CD14-positive monocyte (primary cell): Measurements from ENCODE around the gene LRRC74A. TPM values are rescaled to one million over a fixed set of nuclear protein-coding genes. Genes with fewer than 3 reads are reported as not detected.

Experiments used
- DNase-seq, 3 donors: peaks; one replicate each; pipeline ENCODE4 v3.0.0-alpha.2; 2011 to 2022
- H2AFZ ChIP-seq: 2 replicates; pipeline ENCODE4 v1.6.0; 2012; ENCODE audit warnings: mild to moderate bottlenecking, low read depth, low read length, inconsistent platforms; ENCODE audit not compliant: insufficient read depth, poor library complexity, severe bottlenecking
- H3K27ac ChIP-seq, 2 donors: 1 replicate in 1 of 2; 2 replicates in 1 of 2; pipeline ENCODE4 v1.5.1; 2012 to 2013; ENCODE audit warnings: low read length in 2 of 2, control low read depth in 1 of 2, inconsistent platforms in 1 of 2, low read depth in 1 of 2, mild to moderate bottlenecking in 1 of 2
- H3K27me3 ChIP-seq, 2 donors: one replicate each; pipeline versions ENCODE4 v1.6.0 to v1.6.1; 2011 to 2013; ENCODE audit warnings: low read length in 2 of 2; ENCODE audit not compliant: control insufficient read depth in 2 of 2, insufficient read depth in 2 of 2
- H3K36me3 ChIP-seq, 2 donors: replicated peaks in 1 of 2; 1 replicate in 1 of 2; 2 replicates in 1 of 2; pipeline versions ENCODE4 v1.5.1 to v1.6.1; 2012 to 2013; ENCODE audit warnings: low read length in 2 of 2, control low read depth in 1 of 2, inconsistent platforms in 1 of 2, mild to moderate bottlenecking in 1 of 2; ENCODE audit not compliant: insufficient read depth in 2 of 2, control insufficient read depth in 1 of 2
- H3K4me1 ChIP-seq, 2 donors: 1 replicate in 1 of 2; 2 replicates in 1 of 2; pipeline versions ENCODE4 v1.5.1 to v1.6.1; 2012 to 2013; ENCODE audit warnings: low read length in 2 of 2, control low read depth in 1 of 2, inconsistent platforms in 1 of 2, mild to moderate bottlenecking in 1 of 2, moderate library complexity in 1 of 2; ENCODE audit not compliant: insufficient read depth in 2 of 2, control insufficient read depth in 1 of 2
- H3K4me2 ChIP-seq: replicated peaks from 2 replicates; pipeline ENCODE3; 2012; ENCODE audit warnings: low read length, moderate library complexity, mild to moderate bottlenecking; ENCODE audit not compliant: poor library complexity, severe bottlenecking; ENCODE audit errors: extremely low read depth
- H3K4me3 ChIP-seq, 3 experiments: fragments of 200-600 bp in 1 of 3; sonication (generic) in 1 of 3; replicated peaks in 1 of 3; 1 replicate in 2 of 3; 2 replicates in 1 of 3; pipeline ENCODE4 v1.5.1; 2011 to 2013; ENCODE audit warnings: low read length in 3 of 3, mild to moderate bottlenecking in 3 of 3, control low read depth in 2 of 3, low read depth in 2 of 3, inconsistent platforms in 1 of 3, moderate library complexity in 1 of 3
- H3K79me2 ChIP-seq: 2 replicates; pipeline ENCODE4 v1.6.0; 2012; ENCODE audit warnings: mild to moderate bottlenecking, control low read depth, inconsistent platforms, low read length, moderate library complexity; ENCODE audit not compliant: insufficient read depth
- H3K9ac ChIP-seq: 2 replicates; pipeline ENCODE4 v1.6.0; 2017; ENCODE audit warnings: low read length, mild to moderate bottlenecking; ENCODE audit not compliant: insufficient read depth, poor library complexity, severe bottlenecking
- H3K9me3 ChIP-seq, 2 donors: replicated peaks in 1 of 2; 1 replicate in 1 of 2; 2 replicates in 1 of 2; pipeline versions ENCODE4 v1.5.1 to v1.6.1; 2012 to 2013; ENCODE audit warnings: low read length in 2 of 2, control low read depth in 1 of 2; ENCODE audit not compliant: control insufficient read depth in 1 of 2, insufficient read depth in 1 of 2
- H4K20me1 ChIP-seq: 2 replicates; pipeline ENCODE4 v1.6.0; 2012; ENCODE audit warnings: mild to moderate bottlenecking, low read length, control low read depth, moderate library complexity; ENCODE audit not compliant: insufficient read depth
- H3K27ac Mint-ChIP-seq, 7 donors: one replicate each; pipeline ENCODE4 v1.8.0; 2020; ENCODE audit warnings: mild to moderate bottlenecking in 7 of 7, mixed read lengths in 7 of 7, moderate library complexity in 6 of 7, inconsistent platforms in 2 of 7
- H3K27me3 Mint-ChIP-seq, 3 donors: one replicate each; pipeline ENCODE4 v1.8.0; 2021 to 2022; ENCODE audit warnings: low read depth in 3 of 3, mild to moderate bottlenecking in 3 of 3, mixed read lengths in 3 of 3, moderate library complexity in 3 of 3, inconsistent platforms in 1 of 3
- H3K36me3 Mint-ChIP-seq, 2 donors: one replicate each; pipeline ENCODE4 v1.8.0; 2020; ENCODE audit warnings: mixed read lengths in 2 of 2, inconsistent platforms in 1 of 2, mild to moderate bottlenecking in 1 of 2
- H3K4me1 Mint-ChIP-seq: one replicate; pipeline ENCODE4 v1.8.0; 2020; ENCODE audit warnings: mild to moderate bottlenecking, mixed read lengths
- H3K4me3 Mint-ChIP-seq, 2 donors: one replicate each; pipeline ENCODE4 v1.8.0; 2020; ENCODE audit warnings: mild to moderate bottlenecking in 2 of 2, mixed read lengths in 2 of 2, moderate library complexity in 1 of 2
- H3K9me3 Mint-ChIP-seq, 7 donors: one replicate each; pipeline ENCODE4 v1.8.0; 2020 to 2022; ENCODE audit warnings: mixed read lengths in 7 of 7, mild to moderate bottlenecking in 6 of 7, moderate library complexity in 6 of 7, inconsistent platforms in 2 of 7
- WGBS: methylation state at CpG from one replicate; pipeline ENCODE4 v1.1.5; 2013; ENCODE audit warnings: missing lambda C conversion rate; ENCODE audit not compliant: insufficient coverage; 5-methylcytosine and 5-hydroxymethylcytosine counted together
- intact Hi-C, 2 donors: fragments of 100-400 bp; cut with micrococcal nuclease; formaldehyde crosslinking; loops; one replicate each; pipeline versions ENCODE4 v1.15.0 to v1.15.1; 2023
- polyA plus RNA-seq, 3 donors: library from polyadenylated mRNA; depleted of rRNA in 1 of 3; unstranded in 2 of 3; stranded (reverse) in 1 of 3; fragments of 300-500 nt in 2 of 3; fragments of >200 nt in 1 of 3; fragmentation: Illumina TruSeq in 2 of 3; gene quantifications; 1 replicate in 2 of 3; 2 replicates in 1 of 3; pipeline ENCODE4 v1.2.3, GENCODE V29; 2012 to 2021
- TF ChIP-seq, protein P1 (sequence below): fragments of 200-600 bp; IDR thresholded peaks from one replicate; pipeline ENCODE4 v1.8.0; 2022; ENCODE audit warnings: antibody characterized with exemption, mild to moderate bottlenecking

LRRC74A gene
- polyA plus RNA-seq, 3 donors: 0.24 TPM; not detected in 2

DNA sequence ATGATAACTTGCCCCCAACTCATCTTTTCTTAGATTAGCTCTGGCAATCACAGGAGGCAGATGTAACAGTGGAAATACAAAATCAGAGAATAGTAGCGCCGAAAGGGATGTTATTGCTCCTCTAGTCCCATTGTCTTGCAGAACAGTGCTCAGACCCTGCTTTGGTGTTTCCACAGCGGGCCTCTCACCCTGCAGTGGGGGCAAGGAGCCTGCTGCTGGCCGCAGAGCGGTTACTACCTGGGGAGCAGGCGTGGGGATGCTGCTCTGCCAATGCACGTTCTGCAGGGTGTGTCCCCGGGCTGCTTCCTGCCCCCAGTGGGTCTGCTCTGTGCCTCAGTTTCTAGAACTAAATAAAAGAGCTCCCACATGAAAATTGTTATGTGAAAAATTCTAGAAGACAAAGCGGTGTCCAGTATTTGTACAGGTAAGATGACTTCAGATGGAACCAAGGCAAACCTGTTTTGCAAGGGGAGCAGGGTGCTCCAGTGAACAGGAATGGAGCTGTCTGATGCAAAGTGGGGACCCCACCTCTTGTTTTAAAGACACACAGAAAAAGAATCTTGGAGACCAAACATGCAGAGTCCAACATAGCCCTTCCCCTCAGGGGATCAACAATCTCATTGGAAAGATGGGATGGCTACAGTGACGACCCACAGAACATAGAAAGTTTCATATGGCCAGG is 35.5 kb downstream of the LRRC74A start:
- H3K4me3 ChIP-seq: no peak overlapping the region
- Mint-ChIP-seq H3K9me3 (peaks cover 0 to 3% (median 0%) of the 10 kb centered on the region in 7 donors), H3K27me3 (peaks cover 0 to 3% (median 2%) of the 10 kb centered on the region in 3 donors), H3K27ac (peak overlapping the region in 2 of 7 donors; percentile 11 to 38), H3K36me3 (peaks cover 8 to 19% of the 10 kb centered on the region in 2 donors), H3K4me1 (peaks cover 56% of the 10 kb centered on the region), H3K4me3 (no peak overlapping the region)
- H3K4me1 ChIP-seq: peaks cover 42 to 51% of the 10 kb centered on the region in 2 donors
- no peak overlapping the region for H3K4me2 ChIP-seq
- no peak overlapping the region for H3K27ac ChIP-seq
- TF ChIP-seq, protein P1, sequence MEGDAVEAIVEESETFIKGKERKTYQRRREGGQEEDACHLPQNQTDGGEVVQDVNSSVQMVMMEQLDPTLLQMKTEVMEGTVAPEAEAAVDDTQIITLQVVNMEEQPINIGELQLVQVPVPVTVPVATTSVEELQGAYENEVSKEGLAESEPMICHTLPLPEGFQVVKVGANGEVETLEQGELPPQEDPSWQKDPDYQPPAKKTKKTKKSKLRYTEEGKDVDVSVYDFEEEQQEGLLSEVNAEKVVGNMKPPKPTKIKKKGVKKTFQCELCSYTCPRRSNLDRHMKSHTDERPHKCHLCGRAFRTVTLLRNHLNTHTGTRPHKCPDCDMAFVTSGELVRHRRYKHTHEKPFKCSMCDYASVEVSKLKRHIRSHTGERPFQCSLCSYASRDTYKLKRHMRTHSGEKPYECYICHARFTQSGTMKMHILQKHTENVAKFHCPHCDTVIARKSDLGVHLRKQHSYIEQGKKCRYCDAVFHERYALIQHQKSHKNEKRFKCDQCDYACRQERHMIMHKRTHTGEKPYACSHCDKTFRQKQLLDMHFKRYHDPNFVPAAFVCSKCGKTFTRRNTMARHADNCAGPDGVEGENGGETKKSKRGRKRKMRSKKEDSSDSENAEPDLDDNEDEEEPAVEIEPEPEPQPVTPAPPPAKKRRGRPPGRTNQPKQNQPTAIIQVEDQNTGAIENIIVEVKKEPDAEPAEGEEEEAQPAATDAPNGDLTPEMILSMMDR: no peak
- H2AFZ ChIP-seq: no peak overlapping the region
- 94% methylated on average over 5 of the region's 10 CpGs for WGBS
- no peaks in the 10 kb centered on the region for H3K9me3 ChIP-seq
- intact Hi-C loops: loop anchor here in 1 of 2 donors (10.0 kb wide), 1 partner anchor 47 kb away; the partner anchor contains the start of gene ANGEL1
- DNase-seq: no peak
- no peak overlapping the region for H3K9ac ChIP-seq
- peaks cover 12% of the 10 kb centered on the region for H3K79me2 ChIP-seq
- H3K36me3 ChIP-seq: no peaks in the 10 kb centered on the region
- H3K27me3 ChIP-seq: no peaks in the 10 kb centered on the region
- H4K20me1 ChIP-seq: no peaks in the 10 kb centered on the region

DNA sequence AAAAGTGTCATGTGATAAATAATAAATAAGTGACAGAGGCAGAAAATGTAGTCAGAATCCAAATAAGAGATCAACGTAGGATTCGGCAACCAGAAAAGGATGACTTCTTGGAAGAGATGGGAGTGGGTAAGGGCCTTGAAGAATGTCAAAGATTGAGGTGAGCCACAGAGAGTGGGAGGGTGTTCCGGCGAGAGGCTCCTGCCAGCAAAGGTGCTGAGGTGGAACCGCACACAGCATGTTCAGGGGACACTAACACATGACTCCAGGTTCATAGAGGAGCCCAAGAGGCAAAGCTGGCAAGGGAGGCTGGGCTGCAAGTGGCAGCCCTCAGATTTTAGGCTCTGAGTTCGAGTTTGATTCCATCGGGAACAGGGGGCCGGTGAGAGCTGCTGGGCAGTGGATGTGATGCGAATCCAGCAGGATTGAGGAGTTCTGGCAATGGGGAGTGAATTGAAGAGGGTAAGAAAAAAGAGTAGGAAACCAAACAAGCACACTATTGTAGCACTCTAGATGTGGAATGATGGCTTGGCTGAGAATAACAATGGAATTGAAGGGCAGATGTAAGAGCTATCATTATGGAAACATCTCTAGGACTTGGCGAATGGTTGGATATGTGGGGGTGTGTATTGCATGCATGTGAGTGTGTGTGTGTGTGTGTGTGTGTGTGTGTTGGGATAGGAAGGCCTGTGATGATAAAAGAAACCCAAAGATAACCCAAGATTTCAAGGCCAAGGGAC is 36.5 kb downstream of the LRRC74A start:
- Histone ChIP-seq H3K27me3 (no peaks in the 10 kb centered on the region), H3K9me3 (no peaks in the 10 kb centered on the region), H3K4me3 (peak overlapping the region in 1 of 3 experiments; percentile 76), H3K4me2 (peak overlapping the region; percentile 81), H3K4me1 (peaks cover 50 to 61% of the 10 kb centered on the region in 2 donors), H4K20me1 (no peaks in the 10 kb centered on the region), H3K9ac (peak overlapping the region; percentile 74), H3K27ac (peak overlapping the region; percentile 94 to 98), H2AFZ (peak overlapping the region; percentile 56), H3K36me3 (no peaks in the 10 kb centered on the region), H3K79me2 (peaks cover 12% of the 10 kb centered on the region)
- H3K27me3 Mint-ChIP-seq: peaks cover 0 to 3% (median 0%) of the 10 kb centered on the region in 3 donors
- peak overlapping the region; percentile 75 to 96 for H3K4me3 Mint-ChIP-seq
- H3K9me3 Mint-ChIP-seq: peaks cover 0 to 2% (median 0%) of the 10 kb centered on the region in 7 donors
- H3K36me3 Mint-ChIP-seq: peaks cover 3 to 13% of the 10 kb centered on the region in 2 donors
- over 99% methylated on average over 8 of the region's 10 CpGs for WGBS
- intact Hi-C loops: loop anchor here in 1 of 2 donors (10.0 kb wide), 1 partner anchor 48 kb away; the partner anchor contains the start of gene ANGEL1
- DNase-seq: no peak
- peaks cover 62% of the 10 kb centered on the region for H3K4me1 Mint-ChIP-seq
- peak overlapping the region in 6 of 7 donors; percentile 32 to 95 (median 78) for H3K27ac Mint-ChIP-seq
- TF ChIP-seq, protein P1: no peak
